AG09319 (cell line): Measurements from ENCODE around the gene IL36RN.
"Not testable (repeated sequence)": the region's sequence is repeated elsewhere in the genome, so short reads cannot be mapped to it uniquely, and the experiment has no call there.

Experiments used
- DNase-seq: peaks from one replicate; pipeline ENCODE4 v3.0.0-alpha.2; 2010; ENCODE audit warnings: low read depth; ENCODE audit errors: extremely low read depth
- TF ChIP-seq, protein P1 (sequence below): IDR thresholded peaks from 2 replicates; pipeline ENCODE4 v1.5.1; 2011; ENCODE audit warnings: low read depth, mild to moderate bottlenecking, inconsistent platforms, low read length, moderate library complexity

IL36RN gene

DNA sequence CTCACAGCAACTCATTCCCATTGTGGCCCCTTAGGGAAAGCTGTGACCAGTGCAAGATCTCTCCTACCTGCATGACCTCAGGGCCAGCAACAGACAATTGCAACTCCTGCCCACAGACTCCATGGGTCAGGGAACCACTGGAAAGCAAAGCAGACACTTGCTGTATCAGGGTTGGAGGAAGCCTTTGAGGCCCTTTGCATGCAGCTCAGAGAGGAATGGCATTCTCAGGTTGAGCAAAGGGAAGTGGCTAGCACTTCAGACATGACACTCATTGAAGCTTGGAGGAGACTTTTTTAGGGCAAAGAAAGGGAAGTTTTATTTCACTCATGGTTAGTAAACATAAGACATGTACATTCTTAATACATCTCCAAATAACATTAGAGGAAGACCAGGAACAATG lies 30.9 kb downstream of the IL36RN start:
- TF ChIP-seq, protein P1, sequence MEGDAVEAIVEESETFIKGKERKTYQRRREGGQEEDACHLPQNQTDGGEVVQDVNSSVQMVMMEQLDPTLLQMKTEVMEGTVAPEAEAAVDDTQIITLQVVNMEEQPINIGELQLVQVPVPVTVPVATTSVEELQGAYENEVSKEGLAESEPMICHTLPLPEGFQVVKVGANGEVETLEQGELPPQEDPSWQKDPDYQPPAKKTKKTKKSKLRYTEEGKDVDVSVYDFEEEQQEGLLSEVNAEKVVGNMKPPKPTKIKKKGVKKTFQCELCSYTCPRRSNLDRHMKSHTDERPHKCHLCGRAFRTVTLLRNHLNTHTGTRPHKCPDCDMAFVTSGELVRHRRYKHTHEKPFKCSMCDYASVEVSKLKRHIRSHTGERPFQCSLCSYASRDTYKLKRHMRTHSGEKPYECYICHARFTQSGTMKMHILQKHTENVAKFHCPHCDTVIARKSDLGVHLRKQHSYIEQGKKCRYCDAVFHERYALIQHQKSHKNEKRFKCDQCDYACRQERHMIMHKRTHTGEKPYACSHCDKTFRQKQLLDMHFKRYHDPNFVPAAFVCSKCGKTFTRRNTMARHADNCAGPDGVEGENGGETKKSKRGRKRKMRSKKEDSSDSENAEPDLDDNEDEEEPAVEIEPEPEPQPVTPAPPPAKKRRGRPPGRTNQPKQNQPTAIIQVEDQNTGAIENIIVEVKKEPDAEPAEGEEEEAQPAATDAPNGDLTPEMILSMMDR, result no peak
- no peak for DNase-seq

- no peak for DNase-seq
- TF ChIP-seq, protein P1, result no peak
Measured at GRCh38 chr2:113091231-113091896, 32.4 kb downstream of the IL36RN start.

GRCh38 chr2:113092864-113093612 lies 34.0 kb downstream of the IL36RN start:
- DNase-seq, result no peak
- TF ChIP-seq, protein P1, result no peak

GRCh38 chr2:113093613-113093977 lies 34.6 kb downstream of the IL36RN start:
- TF ChIP-seq, protein P1, result no peak
- DNase-seq, result no peak

DNA sequence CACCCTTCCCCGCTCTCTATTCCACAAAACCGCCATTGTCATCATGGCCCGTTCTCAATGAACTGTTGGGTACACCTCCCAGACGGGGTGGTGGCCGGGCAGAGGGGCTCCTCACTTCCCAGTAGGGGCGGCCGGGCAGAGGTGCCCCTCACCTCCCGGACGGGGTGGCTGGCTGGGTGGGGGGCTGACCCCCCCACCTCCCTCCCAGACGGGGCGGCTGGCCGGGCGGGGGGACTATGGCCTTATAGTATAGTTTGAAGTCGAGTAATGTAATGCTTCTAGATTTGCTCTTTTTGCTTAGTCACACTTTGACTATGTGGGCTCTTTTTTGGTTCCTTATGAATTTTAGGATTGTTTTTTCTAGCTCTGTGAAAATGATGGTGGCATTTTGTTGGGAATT lies 37.3 kb downstream of the IL36RN start:
- DNase-seq, result not testable (repeated sequence)

DNA sequence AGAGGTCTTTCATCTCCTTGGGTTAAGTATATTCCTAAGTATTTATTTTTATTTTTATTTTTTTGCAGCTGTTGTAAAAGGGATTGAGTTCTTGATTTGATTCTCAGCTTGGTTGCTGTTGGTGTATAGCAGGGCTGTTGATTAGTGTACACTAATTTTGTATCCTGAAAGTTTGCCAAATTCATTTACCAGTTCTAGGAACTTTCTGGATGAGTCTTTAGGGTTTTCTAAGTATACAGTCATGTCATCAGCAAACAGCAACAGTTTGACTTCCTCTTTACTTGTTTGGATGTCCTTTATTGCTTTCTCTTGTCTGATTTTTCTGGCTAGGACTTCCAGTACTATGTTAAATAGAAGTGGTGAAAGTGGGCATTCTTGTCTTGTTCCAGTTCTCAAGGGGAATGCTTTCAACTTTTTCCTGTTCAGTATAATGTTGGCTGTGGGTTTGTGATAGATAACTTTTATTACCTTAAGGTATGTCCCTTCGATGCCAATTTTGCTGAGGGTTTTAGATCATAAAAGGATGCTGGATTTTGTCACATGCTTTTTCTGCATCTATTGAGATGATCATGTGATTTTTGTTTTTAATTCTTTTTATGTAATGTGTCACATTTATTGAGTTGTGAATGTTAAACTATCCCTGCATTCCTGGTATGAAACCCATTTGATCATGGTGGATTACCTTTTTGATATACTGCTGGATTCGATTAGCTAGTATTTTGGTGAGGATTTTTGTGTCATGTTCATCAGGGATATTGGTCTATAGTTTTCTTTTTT lies 38.0 kb downstream of the IL36RN start:
- DNase-seq, result not testable (repeated sequence)

DNA sequence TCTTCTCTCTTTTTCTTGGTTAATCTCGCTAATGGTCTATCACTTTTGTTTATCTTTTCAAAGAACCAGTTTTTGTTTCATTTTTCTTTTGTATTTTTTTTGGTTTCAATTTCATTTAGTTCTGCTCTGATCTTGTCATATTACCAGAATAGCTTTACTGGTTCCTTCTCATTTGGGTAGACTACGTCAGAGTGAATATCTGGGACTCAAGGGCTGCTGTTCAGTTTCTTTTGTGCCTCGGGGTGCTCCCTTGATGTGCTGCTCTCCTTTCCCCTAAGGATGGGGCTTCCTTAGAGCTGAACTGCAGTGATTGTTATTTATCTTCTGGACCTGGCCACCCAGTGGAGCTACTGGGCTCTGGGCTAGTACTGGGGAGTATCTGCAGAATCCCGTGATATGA lies 39.0 kb downstream of the IL36RN start:
- TF ChIP-seq, protein P1, result no peak

GRCh38 chr2:113098532-113098931 lies 39.5 kb downstream of the IL36RN start:
- TF ChIP-seq, protein P1, result no peak
- DNase-seq, result no peak

More for the DNA sequence above, 39.0 kb downstream of the IL36RN start:
- no peak for DNase-seq
